ENCODE results near the gene POLG2. TPM values are rescaled to one million over a fixed set of nuclear protein-coding genes. Genes with fewer than 3 reads are reported as not detected.

POLG2 gene
- polyA plus RNA-seq, 1 donor (not counting 4 experiments of a cell fraction or from before 2014, with no cell fraction given) = 14.0 TPM

DNA sequence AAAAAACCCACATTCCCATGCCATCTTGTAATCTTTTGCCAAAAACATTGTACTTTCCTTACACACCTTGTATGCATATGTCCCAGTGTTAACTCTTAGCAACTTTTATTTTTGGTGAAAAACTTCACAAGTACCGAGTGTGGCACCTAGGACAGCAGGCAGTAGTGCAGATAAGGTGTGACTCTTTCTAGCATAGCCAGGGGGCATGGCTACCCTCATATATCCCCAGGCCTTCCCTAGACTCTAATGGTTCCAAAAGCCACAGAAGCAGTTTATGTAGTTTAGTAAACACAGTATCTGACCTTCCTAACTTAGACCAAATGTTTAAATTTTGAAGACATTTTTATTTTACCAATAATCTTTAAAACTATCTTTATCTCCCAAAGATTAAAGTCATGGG, 68.4 kb downstream of the POLG2 start:
- Histone ChIP-seq H3K9me3 (ENCODE audit: control insufficient read depth, low read depth, low read length) (no peaks in the 10 kb centered on the region), H3K4me2 (ENCODE audit: control insufficient read depth, extremely low read depth, insufficient read depth, low read depth, low read length) (no peak overlapping the region), H3K4me3 (ENCODE audit: control insufficient read depth in 2 of 3, extremely low read depth in 1 of 3, insufficient read depth in 2 of 3, low read depth in 1 of 3, low read length in 3 of 3) (no peak overlapping the region), H3K9me1 (ENCODE audit: control insufficient read depth, extremely low read depth, insufficient read depth, low read length) (no peaks in the 10 kb centered on the region), H3K4me1 (ENCODE audit: control insufficient read depth, extremely low read depth, insufficient read depth, low read length) (no peaks in the 10 kb centered on the region), H3K9ac (ENCODE audit: control insufficient read depth, extremely low read depth, insufficient read depth, low read length) (no peak overlapping the region), H3K36me3 (ENCODE audit: control insufficient read depth in 2 of 2, extremely low read depth in 1 of 2, insufficient read depth in 2 of 2, low read length in 2 of 2) (no peaks in the 10 kb centered on the region), H3K27ac (ENCODE audit: control insufficient read depth, insufficient read depth, low read length) (no peak overlapping the region), H2AFZ (ENCODE audit: control insufficient read depth, low read length) (no peak overlapping the region), H3K27me3 (ENCODE audit: control insufficient read depth, extremely low read depth, insufficient read depth, low read length) (no peaks in the 10 kb centered on the region), H3K79me2 (ENCODE audit: control insufficient read depth, insufficient read depth, low read length) (no peaks in the 10 kb centered on the region), H4K20me1 (ENCODE audit: control insufficient read depth, extremely low read depth, insufficient read depth, low read length) (no peaks in the 10 kb centered on the region)
- DNase-seq (ENCODE audit: low read depth, low spot score) = no peak
- dilution Hi-C loops (cut with MboI; ENCODE audit: extremely low pct_ligation_motif_present, low sequenced_read_pairs) = loop anchor here (5.0 to 10.0 kb wide), 2 partner anchors 49 to 104 kb away; no protein-coding TSS in a partner anchor
- no peak for FAIRE-seq
- TF ChIP-seq CTCF (optimal IDR thresholded peaks at IDR 0.05 in 1 of 3, IDR thresholded peaks at IDR 0.05 in 1 of 3, conservative IDR thresholded peaks at IDR 0.05 in 1 of 3; ENCODE audit: extremely low read depth in 1 of 3, insufficient read depth in 2 of 3, low read length in 3 of 3) (no peak), EZH2 (IDR thresholded peaks at IDR 0.05; ENCODE audit: low read length) (no peak)

Small RNA genes lying within 50 kb of the gene (small RNA-seq; reads per million reads assigned to genes)
- gene ATP5MFP4 (ENCODE audit: insufficient read length in 3 of 3, low read depth in 3 of 3, low replicate concordance in 1 of 3) = 0 reads per million in 3 experiments

Other genes starting within 250 kb of the POLG2 start
- 44.4 to 49.6 TPM (median 47.9 TPM) in 3 replicates for gene TEX2, start 233.8 kb downstream of the POLG2 start, polyA plus RNA-seq
- gene PECAM1, start 106.2 kb downstream of the POLG2 start, polyA plus RNA-seq = 0.01 TPM in 2 of 3 replicates, not detected in the other
- not detected in 3 replicates for gene MILR1, start 47.9 kb downstream of the POLG2 start, polyA plus RNA-seq
- gene DDX5, start 9.2 kb upstream of the POLG2 start, polyA plus RNA-seq = 470 to 793 TPM (median 689 TPM) in 3 replicates
- 13.1 to 31.6 TPM (median 25.2 TPM) in 3 replicates for gene CEP95, start 9.9 kb upstream of the POLG2 start, polyA plus RNA-seq
- gene SMURF2, start 165.3 kb upstream of the POLG2 start, polyA plus RNA-seq = 50.2 to 136 TPM (median 128 TPM) in 3 replicates

Data from keratinocyte (primary cell).